WTC11 (cell line): ENCODE results near the gene COL27A1. TPM values are rescaled to one million over a fixed set of nuclear protein-coding genes. Genes with fewer than 3 reads are reported as not detected.

Experiments
- ATAC-seq: fragments of 200-7000 bp; cut with Tn5 transposase; 2 replicates; pipeline ENCODE4 v1.10.0; 2021; ENCODE audit warnings: mild to moderate bottlenecking, moderate library complexity
- CTCF ChIA-PET: fragments of 300-600 bp; sonication (Branson Sonifier 250); formaldehyde crosslinking; loops from one replicate; lab custom pipeline; 2021; ENCODE audit warnings: antibody characterized with exemption; lab: Charles Lee
- POLR2A ChIA-PET: fragments of 350-600 bp; sonication (Branson Sonifier 250); formaldehyde crosslinking; loops from one replicate; lab custom pipeline; 2021; ENCODE audit warnings: antibody characterized with exemption; lab: Charles Lee
- DNase-seq: peaks from one replicate; pipeline ENCODE4 v3.0.0; 2021; ENCODE audit warnings: low spot score
- H3K27ac Mint-ChIP-seq: 2 replicates; pipeline ENCODE4 v1.8.0; 2021; ENCODE audit warnings: mixed read lengths
- H3K27me3 Mint-ChIP-seq: 2 replicates; pipeline ENCODE4 v1.8.0; 2021; ENCODE audit warnings: low read depth, mild to moderate bottlenecking, moderate library complexity, mixed read lengths
- H3K36me3 Mint-ChIP-seq: 2 replicates; pipeline ENCODE4 v1.8.0; 2021; ENCODE audit warnings: mixed read lengths
- H3K4me1 Mint-ChIP-seq: 2 replicates; pipeline ENCODE4 v1.8.0; 2022; ENCODE audit warnings: mixed read lengths
- H3K4me3 Mint-ChIP-seq: 2 replicates; pipeline ENCODE4 v1.8.0; 2021; ENCODE audit warnings: mild to moderate bottlenecking, moderate library complexity, mixed read lengths
- H3K9me3 Mint-ChIP-seq: 2 replicates; pipeline ENCODE4 v1.8.0; 2021; ENCODE audit warnings: mixed read lengths
- AFF4 ChIP-seq: sonication (generic); formaldehyde crosslinking; IDR thresholded peaks from 2 replicates; pipeline ENCODE4 v1.8.1; 2023; ENCODE audit warnings: mild to moderate bottlenecking, missing genetic modification reagents, borderline replicate concordance
- ATF6 ChIP-seq: sonication (generic); formaldehyde crosslinking; IDR thresholded peaks from 2 replicates; pipeline ENCODE4 v1.8.1; 2023; ENCODE audit warnings: mild to moderate bottlenecking, missing genetic modification reagents
- CDX4 ChIP-seq: fragments of 250-450 bp; sonication (Bioruptor Pico); IDR thresholded peaks from 2 replicates; pipeline ENCODE4 v1.9.0; 2021; ENCODE audit warnings: moderate library complexity, mild to moderate bottlenecking, inconsistent platforms, borderline replicate concordance
- ELF4 ChIP-seq: sonication (generic); formaldehyde crosslinking; IDR thresholded peaks from 2 replicates; pipeline ENCODE4 v1.8.1; 2022; ENCODE audit warnings: low read depth, mild to moderate bottlenecking, moderate library complexity, missing genetic modification reagents
- FOXJ3 ChIP-seq: sonication (generic); formaldehyde crosslinking; IDR thresholded peaks from 2 replicates; pipeline ENCODE4 v1.9.0; 2021; ENCODE audit warnings: missing genetic modification reagents, mild to moderate bottlenecking, borderline replicate concordance
- HMGA2 ChIP-seq: fragments of 250-450 bp; sonication (Bioruptor Pico); IDR thresholded peaks from 2 replicates; pipeline ENCODE4 v1.4.0; 2021; ENCODE audit warnings: mild to moderate bottlenecking, moderate library complexity
- MYBL2 ChIP-seq: sonication (generic); formaldehyde crosslinking; IDR thresholded peaks from 2 replicates; pipeline ENCODE4 v1.8.1; 2023; ENCODE audit warnings: mild to moderate bottlenecking, moderate library complexity, missing genetic modification reagents
- STAT6 ChIP-seq: sonication (generic); formaldehyde crosslinking; conservative IDR thresholded peaks from 2 replicates; pipeline ENCODE4 v1.8.1; 2023; ENCODE audit warnings: mild to moderate bottlenecking, low read depth, missing genetic modification reagents, moderate library complexity
- TCF7 ChIP-seq: sonication (generic); formaldehyde crosslinking; IDR thresholded peaks from 2 replicates; pipeline ENCODE4 v1.8.0; 2022; ENCODE audit warnings: mild to moderate bottlenecking, low read depth, missing genetic modification reagents, moderate library complexity
- ZNF232 ChIP-seq: sonication (generic); formaldehyde crosslinking; IDR thresholded peaks from 2 replicates; pipeline ENCODE4 v1.8.0; 2022; ENCODE audit warnings: mild to moderate bottlenecking, missing genetic modification reagents
- ZNF281 ChIP-seq: sonication (generic); formaldehyde crosslinking; IDR thresholded peaks from 2 replicates; pipeline ENCODE4 v1.8.0; 2023; ENCODE audit warnings: mild to moderate bottlenecking, missing genetic modification reagents
- ZNF416 ChIP-seq: fragments of 250-450 bp; sonication (Bioruptor Pico); IDR thresholded peaks from 2 replicates; pipeline ENCODE4 v1.9.0; 2021; ENCODE audit warnings: mild to moderate bottlenecking, inconsistent platforms
- ZNF423 ChIP-seq: fragments of 250-450 bp; sonication (Bioruptor Pico); IDR thresholded peaks from 2 replicates; pipeline ENCODE4 v2.1.2; 2022; ENCODE audit warnings: mild to moderate bottlenecking, moderate library complexity
- total RNA-seq: library from RNA; stranded (reverse); gene quantifications from 3 replicates; pipeline ENCODE4 v1.2.3, GENCODE V29; 2021

COL27A1 gene
- total RNA-seq, 1 experiment from 2014 or later, result 47.5 TPM

- Mint-ChIP-seq H3K9me3 (no peaks in the 10 kb centered on the region), H3K27ac (no peak overlapping the region), H3K27me3 (peaks cover 54% of the 10 kb centered on the region), H3K4me1 (no peaks in the 10 kb centered on the region), H3K36me3 (no peaks in the 10 kb centered on the region), H3K4me3 (no peak overlapping the region)
- no peak for DNase-seq
- TF ChIP-seq CDX4 (CRISPR knock-in tag), result no peak
- ChIA-PET POLR2A (no interaction called here), CTCF (interaction anchor here (0.9 to 1.8 kb wide), 2 partner anchors 39 to 64 kb away, joined by 4 to 8 read pairs; no protein-coding TSS in a partner anchor)
- no peak for ATAC-seq
These were observed 8.6 kb upstream of the COL27A1 start for GRCh38 chr9:114146735-114147134.

- TF ChIP-seq ZNF232 (no peak), AFF4 (CRISPR knock-in tag) (no peak), HMGA2 (CRISPR knock-in tag) (no peak), ELF4 (no peak), FOXJ3 (CRISPR knock-in tag) (no peak), MYBL2 (no peak), ZNF423 (CRISPR knock-in tag) (no peak), STAT6 (CRISPR knock-in tag) (no peak), ZNF281 (CRISPR knock-in tag) (no peak), ATF6 (CRISPR knock-in tag) (no peak), TCF7 (CRISPR knock-in tag) (no peak), ZNF416 (CRISPR knock-in tag) (no peak)
- Mint-ChIP-seq H3K27ac (no peak overlapping the region), H3K36me3 (no peaks in the 10 kb centered on the region), H3K4me3 (no peak overlapping the region), H3K9me3 (no peaks in the 10 kb centered on the region), H3K27me3 (peaks cover 59% of the 10 kb centered on the region), H3K4me1 (peaks cover 11% of the 10 kb centered on the region)
- ATAC-seq, result no peak
- CTCF ChIA-PET, result no interaction called here
- POLR2A ChIA-PET, result no interaction called here
- DNase-seq, result no peak
These were observed 6.2 kb upstream of the COL27A1 start for GRCh38 chr9:114149181-114149580.
